ENCODE data around the gene GJC2. TPM values are rescaled to one million over a fixed set of nuclear protein-coding genes. Genes with fewer than 3 reads are reported as not detected.

GJC2 gene
- total RNA-seq, 1 experiment from 2014 or later = 0.72 TPM

DNA sequence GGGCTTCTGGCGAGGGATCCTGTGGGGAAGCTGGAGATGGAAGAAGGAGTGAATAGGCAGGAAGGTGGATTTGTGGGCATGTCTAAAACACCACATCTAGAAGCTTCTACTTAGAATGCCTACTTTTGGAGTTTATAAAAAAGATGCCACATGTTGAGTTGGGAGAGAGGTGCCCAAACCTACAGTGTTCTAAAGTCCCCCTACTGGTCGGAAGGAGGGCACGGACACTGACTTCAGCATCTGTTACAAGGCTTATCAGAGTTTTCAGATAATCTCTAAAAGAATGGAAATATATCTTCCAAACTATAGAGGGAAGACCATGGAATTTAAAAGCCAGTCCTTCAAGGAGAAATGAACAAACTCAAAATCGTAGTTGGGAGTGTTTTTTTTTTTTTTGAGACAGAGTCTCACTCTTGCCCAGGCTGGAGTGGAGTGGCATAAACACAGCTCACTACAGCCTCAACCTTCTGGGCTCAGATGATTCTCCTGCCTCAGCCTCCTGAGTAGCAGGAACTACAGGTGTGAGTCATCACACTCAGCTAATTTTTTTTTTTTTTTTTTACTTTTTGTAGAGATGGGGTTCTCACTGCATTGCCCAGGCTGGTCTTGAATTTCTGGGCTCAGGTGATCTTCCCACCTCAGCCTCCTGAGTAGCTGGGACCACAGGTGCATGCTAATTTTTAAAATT is 30.7 kb downstream of the GJC2 start:
- TF ChIP-seq CTCF (IDR thresholded peaks at IDR 0.05) = 0 out of 2 replicates have a peak, but pooled peaks have one; percentile 19
- TF ChIP-seq FOXJ3 (CRISPR knock-in tag; IDR thresholded peaks at IDR 0.05; ENCODE audit: borderline replicate concordance) = no peak
- Mint-ChIP-seq H3K27me3 (ENCODE audit: low read depth) (no peaks in the 10 kb centered on the region), H3K4me3 (no peak overlapping the region), H3K4me1 (no peaks in the 10 kb centered on the region), H3K36me3 (no peaks in the 10 kb centered on the region), H3K27ac (no peak overlapping the region; the same call in 1 of the 2 replicates), H3K9me3 (no peaks in the 10 kb centered on the region)
- ChIA-PET CTCF (interaction anchor here (0.6 to 2.8 kb wide), 8 partner anchors 15 to 1003 kb away, joined by 3 to 15 read pairs (median 5); partner anchors contain the start of gene IBA57), POLR2A (interaction anchor here (0.7 kb wide), 1 partner anchor 12 kb away, joined by 3 read pairs; no protein-coding TSS in a partner anchor)
- DNase-seq (ENCODE audit: low spot score) = no peak
- peak; percentile 76 for ATAC-seq

DNA sequence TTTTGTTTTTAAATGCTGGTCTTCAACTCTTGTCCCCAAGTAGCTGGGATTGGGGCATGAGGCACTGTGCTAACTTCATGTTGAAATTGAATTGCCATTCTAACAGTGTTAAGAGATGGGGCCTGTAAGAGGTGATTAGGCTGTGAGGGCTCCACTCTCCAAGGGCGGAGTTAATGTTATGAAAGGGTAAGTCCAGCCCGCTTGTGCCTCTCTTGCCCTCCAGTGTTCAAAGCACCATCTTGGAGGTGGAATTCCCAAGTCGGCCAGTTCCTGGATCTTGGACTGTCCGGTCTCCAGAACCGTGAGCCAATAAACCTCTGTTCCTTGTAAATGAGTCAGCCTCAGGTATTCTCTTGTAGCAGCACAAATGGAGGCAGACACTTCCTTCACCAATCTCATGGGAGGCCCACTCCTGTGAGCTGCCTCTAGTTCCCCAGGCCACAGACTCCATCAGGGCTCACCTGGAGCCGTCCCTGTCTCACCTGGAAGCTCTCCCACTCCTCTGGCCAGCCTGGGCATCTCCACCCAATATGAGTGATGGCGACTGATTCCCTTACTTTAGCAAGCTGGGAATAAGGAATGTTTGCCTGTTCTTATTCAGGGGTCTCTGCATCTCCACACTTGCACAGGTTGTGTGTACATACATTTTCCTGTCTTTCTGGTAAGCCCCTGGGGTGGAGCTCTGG is 31.4 kb downstream of the GJC2 start:
- DNase-seq (ENCODE audit: low spot score) (no peak), ATAC-seq (no peak)
- H3K27me3 Mint-ChIP-seq (ENCODE audit: low read depth) = no peaks in the 10 kb centered on the region
- ChIA-PET CTCF (interaction anchor here (0.6 to 2.8 kb wide), 6 partner anchors 15 to 1003 kb away, joined by 3 to 15 read pairs (median 4); partner anchors contain the start of gene IBA57), POLR2A (no interaction called here)
- H3K36me3 Mint-ChIP-seq = no peaks in the 10 kb centered on the region
- H3K27ac Mint-ChIP-seq = no peak overlapping the region
- TF ChIP-seq USF2 (CRISPR knock-in tag; IDR thresholded peaks at IDR 0.05) (no peak), MLX (CRISPR knock-in tag; IDR thresholded peaks at IDR 0.05) (no peak), ATF2 (CRISPR knock-in tag; IDR thresholded peaks at IDR 0.05; ENCODE audit: borderline replicate concordance, low read depth) (no peak), ZNF317 (CRISPR knock-in tag; IDR thresholded peaks at IDR 0.05; ENCODE audit: borderline replicate concordance, low read depth) (no peak), PRRX2 (CRISPR knock-in tag; IDR thresholded peaks at IDR 0.05) (no peak), CBFB (CRISPR knock-in tag; IDR thresholded peaks at IDR 0.05; ENCODE audit: low read depth) (no peak)
- H3K4me3 Mint-ChIP-seq = no peak overlapping the region
- H3K4me1 Mint-ChIP-seq = no peaks in the 10 kb centered on the region
- no peaks in the 10 kb centered on the region for H3K9me3 Mint-ChIP-seq

GRCh38 chr1:228181645-228182034 is 31.9 kb downstream of the GJC2 start:
- Mint-ChIP-seq H3K36me3 (no peaks in the 10 kb centered on the region), H3K9me3 (no peaks in the 10 kb centered on the region), H3K4me1 (no peaks in the 10 kb centered on the region), H3K27ac (no peak overlapping the region), H3K27me3 (ENCODE audit: low read depth) (no peaks in the 10 kb centered on the region), H3K4me3 (no peak overlapping the region)
- DNase-seq (ENCODE audit: low spot score) (no peak), ATAC-seq (no peak)
- ChIA-PET POLR2A (no interaction called here), CTCF (no interaction called here)
- TF ChIP-seq GTF2I (CRISPR knock-in tag; conservative IDR thresholded peaks at IDR 0.05) (no peak), CBFB (CRISPR knock-in tag; IDR thresholded peaks at IDR 0.05; ENCODE audit: low read depth) (no peak), ZNF425 (CRISPR knock-in tag; conservative IDR thresholded peaks at IDR 0.05) (no peak), GABPB1 (CRISPR knock-in tag; IDR thresholded peaks at IDR 0.05) (no peak), NR2C2 (CRISPR knock-in tag; IDR thresholded peaks at IDR 0.05) (no peak), OVOL2 (CRISPR knock-in tag; IDR thresholded peaks at IDR 0.05; ENCODE audit: borderline replicate concordance) (no peak)
